NCI-H2081 (cell line): ENCODE measurements around the gene ABLIM3.
"Not testable (repeated sequence)": the region's sequence is repeated elsewhere in the genome, so short reads cannot be mapped to it uniquely, and the experiment has no call there.

Experiments used
- DNase-seq, 2 experiments: peaks; one replicate each; lab custom pipeline; 2025; lab: John Stamatoyannopoulos, UW

The ABLIM3 gene

DNA sequence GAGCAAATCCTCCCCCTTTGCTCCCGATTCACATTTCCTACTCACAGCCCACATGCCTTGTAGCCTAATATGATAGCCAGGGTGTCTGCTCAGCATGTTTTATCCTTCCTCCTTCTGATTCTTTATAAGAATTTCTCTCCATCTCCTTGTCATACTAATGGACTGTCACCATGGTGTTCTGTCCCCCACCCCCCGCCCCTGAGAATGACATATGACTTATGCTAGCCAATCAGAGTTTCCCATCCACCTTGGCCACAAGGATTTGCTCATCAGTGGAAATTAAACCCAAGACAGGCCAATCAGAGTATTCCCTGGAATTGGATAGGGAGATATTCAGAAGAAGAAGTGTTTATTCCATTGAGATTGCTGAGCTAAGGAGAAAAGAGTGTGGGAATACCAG lies 16.0 kb downstream of the ABLIM3 start:
- DNase-seq = no peak

DNA sequence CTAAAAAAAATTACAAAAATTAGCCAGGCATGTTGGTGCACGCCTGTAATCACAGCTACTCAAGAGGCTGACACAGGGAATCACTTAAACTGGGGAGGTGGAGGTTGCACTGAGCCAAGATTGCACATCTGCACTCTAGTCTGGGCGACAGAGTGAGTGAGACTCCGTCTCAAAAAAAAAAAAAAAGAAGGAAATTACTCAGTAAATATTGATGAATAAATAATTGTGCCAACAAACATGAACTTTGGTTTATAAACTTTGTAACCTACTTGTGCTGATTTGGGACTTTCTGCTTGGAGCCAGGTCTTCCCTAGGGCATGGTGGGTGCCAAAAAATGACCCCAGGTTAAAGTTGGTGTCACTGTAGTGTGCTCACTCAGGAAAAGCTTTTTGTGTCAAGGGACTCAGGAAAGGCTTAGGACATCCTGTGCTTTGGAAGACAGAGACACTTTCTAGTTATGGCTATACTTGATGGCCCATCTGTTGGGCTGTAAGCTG lies 19.0 kb downstream of the ABLIM3 start:
- DNase-seq = no peak

DNA sequence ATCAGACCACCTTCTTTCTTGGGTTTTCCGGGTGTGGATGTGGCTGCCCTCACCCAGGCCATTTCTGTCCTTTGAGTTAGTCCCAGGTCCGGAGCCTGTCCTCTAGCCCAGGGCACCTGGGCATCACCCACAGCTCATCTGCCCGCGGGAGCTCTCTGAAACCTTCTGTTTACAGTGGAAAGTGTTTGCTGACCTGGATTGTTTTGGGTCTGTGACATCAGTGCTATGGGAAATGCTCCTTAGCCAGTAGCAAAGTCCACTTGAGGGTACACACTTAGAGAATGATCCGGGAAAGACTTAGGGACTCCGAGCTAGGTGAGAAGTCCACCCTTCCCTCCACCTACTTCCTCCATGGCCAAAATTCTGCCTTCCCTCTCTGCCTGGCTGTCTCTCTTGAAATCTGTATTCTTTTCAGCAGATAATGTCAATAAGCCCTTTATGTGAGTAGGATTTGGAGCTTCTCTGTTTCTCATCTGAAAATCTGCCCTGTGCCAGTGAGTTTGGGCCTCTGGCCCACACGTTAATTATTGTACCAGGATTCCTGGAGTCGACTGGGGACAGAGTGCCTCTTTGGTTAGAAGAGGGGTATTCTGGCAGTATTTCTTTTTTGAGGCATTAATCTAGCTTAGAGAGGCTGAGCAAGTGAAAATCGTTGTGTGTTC lies 19.9 kb downstream of the ABLIM3 start:
- no peak for DNase-seq

DNA sequence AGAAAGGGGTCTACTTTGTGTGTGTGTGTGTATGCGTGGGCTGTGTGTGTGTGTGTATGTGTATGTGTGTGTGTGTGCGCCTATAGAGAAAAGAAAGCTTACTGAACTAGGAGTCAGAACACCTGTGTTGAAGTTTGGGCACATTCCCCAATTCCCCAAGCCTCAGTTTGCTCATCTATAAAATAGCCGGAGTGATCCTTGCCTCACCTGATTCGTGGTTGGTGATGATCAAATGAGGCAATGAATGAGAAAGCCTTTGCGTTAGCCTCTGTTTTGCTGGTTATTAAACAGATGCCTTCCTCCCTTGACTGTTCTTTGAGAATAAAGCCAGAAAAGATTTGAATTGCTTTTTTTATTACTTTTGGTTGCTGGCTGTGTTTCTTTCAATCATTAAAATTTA lies 20.6 kb downstream of the ABLIM3 start:
- DNase-seq = no peak

DNA sequence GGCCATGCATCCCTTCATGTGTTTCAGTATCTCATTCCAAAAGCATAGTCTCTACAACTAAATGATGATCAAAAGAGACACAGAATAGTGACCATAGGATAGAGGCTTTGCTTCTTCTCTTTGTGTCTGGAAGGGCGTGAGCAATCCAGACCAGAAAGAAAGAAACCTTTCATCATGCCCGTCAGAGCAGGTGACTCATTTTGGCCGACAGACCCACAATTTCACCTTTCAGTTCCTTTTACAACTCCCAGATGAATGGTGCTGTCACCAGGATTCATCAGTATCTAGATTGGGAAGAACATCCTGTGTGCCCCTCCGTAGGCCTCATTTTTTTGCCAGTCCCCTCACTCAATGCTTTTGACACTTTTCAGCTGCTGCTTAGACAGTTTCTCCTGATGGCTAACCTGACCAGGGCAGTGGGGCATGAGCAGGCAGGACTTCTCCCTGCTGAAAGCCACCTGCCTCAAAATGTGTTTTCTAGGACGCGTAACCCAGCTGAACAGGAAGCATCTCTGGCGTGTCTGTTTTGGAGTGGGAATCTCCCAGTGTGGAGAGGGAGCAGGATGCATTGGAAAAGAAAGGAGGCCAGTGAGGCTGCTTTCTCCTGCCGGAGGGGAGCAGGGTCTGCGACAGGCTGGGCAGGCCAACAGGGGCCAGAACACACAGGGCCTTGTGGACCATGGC lies 21.2 kb downstream of the ABLIM3 start:
- DNase-seq = no peak

DNA sequence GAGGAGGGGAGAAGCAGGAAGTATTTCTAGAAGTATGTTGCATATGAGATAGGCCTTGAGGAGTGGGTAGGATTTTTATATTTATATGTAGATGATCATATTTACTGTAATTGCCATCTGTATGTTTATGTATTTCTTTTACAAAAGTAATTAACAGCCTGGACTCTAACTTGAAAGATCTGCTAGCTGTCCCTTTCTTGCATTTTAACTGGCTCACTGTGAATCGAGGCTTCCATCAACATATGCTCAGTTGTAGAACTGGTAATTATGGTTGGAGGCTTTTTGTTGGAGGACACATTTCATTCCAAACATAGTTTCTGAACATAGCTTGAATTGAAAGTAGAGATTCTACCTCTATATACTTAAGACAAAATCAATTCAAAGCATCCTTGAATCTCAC lies 23.4 kb downstream of the ABLIM3 start:
- no peak for DNase-seq

DNA sequence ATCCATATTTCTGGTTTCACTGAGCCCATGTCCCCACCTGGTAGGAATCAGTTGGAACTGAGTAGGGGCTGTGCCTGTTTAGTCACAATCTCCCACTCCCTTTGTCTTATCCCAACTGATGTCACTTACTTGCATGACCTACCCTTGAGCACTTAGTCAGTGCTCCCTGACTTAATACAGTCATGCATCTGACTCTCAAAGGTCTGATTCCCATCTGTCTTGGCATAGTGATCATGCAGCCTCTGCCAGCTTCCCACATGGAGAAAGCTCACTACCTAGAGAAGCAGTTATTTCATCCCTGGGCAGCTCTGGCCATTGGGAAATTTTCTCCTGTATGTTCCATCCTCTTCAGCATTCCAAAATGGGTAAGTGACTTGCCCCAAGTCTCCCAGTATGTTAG lies 24.8 kb downstream of the ABLIM3 start:
- DNase-seq = no peak

DNA sequence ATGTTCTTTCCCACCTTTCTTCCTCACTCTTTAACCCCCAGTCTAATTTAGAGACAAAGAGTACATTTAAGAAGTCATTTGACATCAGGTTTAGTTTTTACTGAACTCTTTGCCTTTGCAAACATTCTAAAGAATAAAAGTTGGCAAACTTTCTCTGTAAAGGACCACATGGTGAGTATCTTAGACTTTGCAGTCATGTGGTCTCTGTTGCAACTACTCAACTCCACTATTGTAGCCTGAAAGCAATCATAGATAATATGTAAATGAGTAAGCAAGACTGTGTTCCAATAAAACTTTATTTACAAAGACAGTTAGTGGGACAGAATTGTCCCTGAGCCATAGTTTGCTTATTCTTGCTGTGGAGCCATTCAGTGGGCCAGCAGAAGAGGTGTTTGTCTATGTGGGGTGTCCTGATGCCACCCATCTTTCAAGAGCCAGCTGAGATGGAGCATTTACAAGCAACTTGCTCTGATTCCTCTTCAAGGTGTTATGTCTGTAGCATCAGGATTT lies 25.4 kb downstream of the ABLIM3 start:
- no peak for DNase-seq

DNA sequence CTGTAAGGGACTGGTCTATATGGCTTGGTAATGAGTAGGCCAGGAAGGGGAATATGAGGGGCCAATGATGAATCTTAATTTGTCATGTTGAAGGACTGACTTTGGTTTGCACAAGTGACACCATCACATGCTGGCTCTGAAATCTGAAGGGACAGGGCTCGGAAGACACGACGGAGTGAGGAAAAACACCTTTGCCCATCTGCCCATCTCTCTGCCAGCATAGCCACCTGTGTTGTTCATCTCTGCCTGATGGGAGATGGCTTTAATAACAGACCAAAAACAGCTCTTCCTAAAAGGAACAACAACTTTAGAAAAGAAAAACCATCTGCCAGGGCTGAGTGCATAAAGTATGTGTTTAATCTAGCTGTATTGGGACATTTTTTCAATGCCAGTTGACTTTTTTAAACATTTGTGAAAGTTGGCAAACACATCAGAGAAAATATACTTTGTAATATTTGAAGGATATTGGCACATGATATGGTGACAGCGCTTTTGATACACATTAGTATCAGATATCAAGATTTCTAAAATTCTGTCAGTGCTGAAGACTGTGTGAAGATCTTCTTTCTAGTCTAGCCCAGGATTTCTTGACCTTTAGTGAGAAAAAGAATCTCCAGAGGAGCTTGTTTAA lies 27.1 kb downstream of the ABLIM3 start:
- no peak for DNase-seq

DNA sequence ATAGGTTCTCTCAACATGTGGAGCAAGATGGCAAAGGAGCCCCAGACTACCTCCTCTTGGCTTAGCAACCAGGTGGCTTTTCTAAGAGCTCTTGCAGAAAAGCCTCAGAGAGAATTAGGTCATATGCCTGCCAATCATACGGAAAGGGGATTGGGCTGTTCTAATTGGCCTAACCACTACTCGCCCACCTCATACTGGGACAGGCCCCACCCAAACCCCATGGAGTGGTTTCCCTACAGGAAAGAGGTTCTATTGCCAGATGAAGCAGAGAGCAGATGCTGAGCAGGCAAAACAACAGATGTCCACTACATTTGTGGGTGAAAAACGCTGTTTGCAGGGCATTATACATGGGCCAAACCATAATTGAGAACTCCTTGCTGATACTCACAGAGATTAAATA lies 29.0 kb downstream of the ABLIM3 start:
- DNase-seq = no peak

DNA sequence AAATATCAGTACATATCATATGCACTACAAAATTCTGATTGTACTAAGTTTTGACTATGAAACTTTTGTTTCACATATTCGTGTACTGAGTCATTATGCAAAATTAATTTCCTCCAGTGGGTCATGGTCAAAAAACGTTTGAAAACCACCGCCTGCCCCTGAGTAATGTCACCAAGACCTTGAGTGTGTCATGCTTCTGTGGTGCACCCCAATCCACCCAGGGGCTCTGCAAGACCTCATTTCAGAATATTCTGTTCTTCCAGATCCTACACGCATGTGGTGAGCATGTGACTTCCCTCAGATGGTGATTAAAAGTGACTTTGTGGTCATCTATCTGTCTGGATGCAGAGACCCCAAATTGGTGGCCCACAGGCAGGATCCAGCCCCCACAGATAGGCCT lies 31.0 kb downstream of the ABLIM3 start:
- DNase-seq = no peak

DNA sequence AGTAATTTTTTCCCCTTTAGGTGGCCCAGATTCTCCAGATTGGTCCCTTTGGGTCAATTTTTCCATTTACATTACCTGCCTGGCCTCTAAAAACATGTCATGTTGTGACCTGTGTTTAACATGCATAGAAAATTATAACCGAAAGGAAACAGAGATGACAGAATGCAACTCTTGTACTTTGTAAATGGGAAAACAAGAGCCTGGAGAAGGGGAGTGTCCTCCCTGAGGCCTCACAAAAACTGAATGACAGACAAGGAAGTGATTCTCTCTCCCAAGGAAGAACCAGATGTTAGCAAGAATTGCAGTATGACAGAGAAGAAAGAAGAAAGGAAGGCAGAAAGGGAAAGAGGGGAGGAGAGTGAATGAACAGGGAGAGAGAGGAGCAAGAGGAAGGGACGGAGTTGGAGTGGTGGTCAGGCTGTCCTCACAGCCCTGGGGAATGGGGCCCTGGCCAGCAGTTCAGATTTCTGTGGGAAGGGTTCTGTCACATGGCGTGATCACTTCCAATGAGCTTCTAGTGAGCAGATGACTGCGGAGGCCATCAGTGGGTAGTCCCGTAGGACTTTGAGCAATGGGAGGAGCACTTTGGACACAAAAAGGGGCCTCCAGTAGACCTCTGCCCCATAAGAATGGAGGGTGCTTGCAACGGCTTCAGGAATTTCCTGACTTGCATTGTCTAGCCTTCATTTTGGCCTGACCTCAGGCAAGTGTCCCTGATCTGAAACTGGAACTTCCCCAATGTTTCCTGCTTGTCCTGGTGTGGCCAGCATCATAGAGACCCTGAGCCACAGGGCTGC lies 31.6 kb downstream of the ABLIM3 start:
- no peak for DNase-seq

DNA sequence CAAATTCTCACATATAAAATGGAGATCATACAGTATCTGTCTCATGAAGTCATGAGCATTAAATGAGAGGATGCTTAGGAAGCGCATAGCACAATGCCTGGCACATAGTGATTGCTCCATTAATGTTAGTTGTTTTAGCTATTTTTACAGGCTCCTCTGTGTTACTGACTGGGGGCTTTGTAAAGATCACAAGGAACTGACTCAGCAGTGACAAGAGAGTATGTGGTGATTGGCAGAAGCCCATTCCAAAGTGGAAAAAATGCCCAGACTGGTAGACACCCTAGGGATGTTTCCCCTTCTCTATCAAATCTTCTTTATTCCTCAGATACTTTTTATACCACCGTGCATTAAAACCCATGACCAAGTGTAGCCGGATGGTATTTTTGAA lies 33.5 kb downstream of the ABLIM3 start:
- DNase-seq = no peak

DNA sequence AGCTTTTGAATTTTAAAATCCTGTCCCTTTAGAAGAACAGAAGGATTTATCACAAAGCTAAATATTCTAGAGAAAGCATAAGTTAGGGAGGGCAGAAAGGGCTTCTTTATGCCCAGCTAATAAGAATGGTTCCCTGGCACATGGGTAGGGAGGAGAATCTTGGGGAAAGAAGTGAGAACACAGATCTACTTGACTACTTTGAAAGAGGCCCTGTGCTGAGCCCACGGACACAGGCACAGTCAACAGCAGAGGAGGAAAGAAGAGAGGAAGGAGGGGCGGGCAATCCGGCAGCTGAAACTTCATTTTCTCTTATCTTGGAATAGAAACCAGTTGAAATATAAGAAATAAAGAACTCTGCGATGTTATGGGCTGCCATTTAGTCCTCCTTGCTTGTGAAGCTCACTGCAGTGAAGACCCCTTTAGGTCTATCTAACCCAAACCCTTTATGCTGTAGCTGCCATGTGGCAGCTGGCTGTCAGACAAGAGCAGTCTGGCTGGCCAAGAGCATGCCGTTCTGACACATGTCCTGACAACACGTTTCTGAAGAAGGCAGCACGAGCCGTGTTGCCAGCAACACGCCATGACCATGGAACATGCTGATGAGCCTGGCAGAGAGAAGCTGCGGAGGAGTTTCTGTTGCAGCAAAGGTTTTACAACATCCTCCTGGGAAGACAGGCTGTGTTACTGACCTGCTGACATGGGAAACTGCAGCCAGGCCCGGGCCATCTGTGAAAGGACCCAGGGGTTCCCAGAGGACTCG lies 34.2 kb downstream of the ABLIM3 start:
- no peak for DNase-seq

DNA sequence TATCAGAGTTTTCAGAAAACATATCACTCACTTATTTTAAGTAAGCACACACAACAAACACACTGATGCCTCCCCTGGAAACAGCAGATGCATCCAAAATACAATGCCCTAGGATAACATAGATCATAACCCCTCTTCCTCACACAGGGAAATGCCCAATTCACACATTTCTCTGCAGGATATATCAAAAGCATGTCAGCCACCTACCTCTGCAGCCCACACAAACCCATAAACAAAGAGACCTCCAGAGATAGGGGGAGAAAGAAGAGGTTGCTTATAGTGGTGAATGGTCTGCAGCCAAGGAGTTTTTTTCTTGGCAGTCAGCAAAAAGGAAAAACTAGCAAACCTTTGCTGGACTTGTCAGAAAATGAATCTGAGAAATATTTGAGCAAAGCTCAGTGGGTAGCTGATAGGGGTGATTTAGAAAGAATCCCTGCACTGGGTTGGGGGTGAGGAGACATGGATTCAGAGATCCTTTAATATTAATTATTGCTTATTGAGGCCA lies 36.1 kb downstream of the ABLIM3 start:
- no peak for DNase-seq

DNA sequence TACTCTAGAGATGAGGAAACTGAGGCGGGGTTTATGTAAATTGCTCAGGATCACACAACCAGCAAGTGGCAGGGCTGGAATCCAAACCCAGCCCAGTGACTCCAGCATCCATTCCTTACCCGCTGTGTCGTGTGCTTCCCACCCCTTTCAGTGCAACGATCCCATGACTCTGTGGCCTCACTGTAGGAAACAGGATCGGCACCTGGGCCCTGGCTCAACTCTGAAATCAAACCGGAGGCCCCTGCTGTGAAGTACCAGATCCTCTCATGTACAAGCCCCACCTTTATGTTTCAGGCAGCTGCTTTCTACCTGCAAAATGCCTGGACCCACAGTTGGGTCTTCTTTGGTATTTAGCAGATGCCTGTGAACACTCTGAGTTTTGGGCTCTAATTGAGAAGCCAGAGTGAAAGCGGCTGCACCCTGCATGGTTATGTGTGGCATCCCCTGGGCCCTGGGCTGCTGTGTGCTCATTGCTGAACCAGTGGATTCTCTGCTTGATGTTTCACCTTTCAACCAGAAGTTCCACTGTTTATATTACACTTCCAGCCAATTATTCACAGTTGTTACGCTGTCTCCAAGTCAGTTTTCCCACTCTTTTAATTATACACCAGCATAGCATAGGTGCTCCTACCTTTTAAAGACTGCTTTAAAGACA lies 36.7 kb downstream of the ABLIM3 start:
- no peak for DNase-seq

DNA sequence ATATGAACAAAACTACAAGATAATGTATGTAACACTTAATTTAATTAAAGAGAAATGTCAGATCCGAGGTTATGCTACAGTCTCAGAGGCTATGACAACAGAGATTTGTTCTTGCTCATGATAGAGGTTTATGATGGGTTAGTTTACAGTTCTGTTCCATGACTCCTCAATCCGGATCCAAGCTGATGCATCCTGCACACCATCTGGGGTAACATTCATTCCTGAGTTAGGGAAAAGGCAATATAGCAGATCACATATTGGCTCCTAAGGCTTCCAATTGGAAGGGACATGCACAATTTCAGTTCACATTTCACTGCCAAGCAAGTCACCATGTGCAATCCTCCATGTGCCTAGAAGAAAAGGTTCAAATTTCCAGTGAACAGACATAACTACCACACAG lies 40.4 kb downstream of the ABLIM3 start:
- DNase-seq = no peak

DNA sequence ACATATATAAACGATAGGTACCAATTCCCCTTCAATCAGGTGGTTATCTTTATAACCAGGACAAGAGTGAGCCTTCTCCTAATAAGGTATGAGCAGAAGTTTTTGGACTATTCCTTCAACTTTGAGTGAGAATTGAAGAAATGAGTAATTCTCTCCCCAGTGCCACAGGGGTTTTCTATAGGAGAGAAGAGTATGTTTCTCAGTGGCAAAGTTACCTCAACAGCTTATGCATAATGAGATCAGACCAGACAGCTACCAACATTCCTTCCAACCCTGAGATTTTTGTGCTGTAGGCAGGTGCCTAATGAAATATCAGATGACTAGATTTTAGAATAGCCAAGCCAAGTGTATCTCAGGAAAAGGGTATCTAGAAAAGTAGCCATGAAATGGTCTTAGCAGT lies 40.9 kb downstream of the ABLIM3 start:
- no peak for DNase-seq

DNA sequence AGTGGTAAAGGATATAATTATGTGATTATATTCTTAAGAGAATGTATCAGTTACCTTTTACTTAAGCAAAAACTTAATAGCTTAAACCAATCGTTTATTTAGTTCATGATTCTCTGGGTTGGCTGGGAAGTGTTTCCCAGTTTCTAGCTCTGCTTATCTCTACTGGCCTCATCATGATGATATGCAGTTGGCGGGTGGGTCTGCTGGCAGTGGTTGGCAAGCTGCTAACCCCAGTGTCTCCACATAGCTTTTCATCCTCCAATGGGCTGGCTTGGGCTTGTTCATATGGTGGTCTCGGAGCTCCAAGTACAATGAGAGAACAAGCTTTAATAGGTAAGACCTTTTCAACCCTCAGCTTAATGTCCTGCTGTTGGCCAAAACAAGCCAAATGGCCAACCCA lies 43.8 kb downstream of the ABLIM3 start:
- no peak for DNase-seq

DNA sequence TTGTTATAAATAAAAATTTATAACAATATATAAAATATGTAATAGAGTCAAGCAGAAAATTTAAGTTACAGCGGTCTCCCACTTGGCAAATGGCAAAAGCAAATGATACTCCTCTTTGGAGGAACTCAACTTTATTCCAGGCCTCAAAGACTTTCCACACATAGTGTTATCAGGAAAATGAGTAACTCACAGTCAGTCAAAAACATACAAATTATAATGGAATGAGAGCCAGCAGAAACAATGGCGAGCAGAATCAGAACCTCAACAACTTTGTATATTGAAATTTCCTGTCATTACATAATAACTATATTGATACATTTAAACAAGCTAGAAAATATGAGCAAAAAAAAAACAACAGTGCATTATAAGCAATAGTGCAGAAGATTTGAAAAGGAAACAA lies 45.2 kb downstream of the ABLIM3 start:
- no peak for DNase-seq

DNA sequence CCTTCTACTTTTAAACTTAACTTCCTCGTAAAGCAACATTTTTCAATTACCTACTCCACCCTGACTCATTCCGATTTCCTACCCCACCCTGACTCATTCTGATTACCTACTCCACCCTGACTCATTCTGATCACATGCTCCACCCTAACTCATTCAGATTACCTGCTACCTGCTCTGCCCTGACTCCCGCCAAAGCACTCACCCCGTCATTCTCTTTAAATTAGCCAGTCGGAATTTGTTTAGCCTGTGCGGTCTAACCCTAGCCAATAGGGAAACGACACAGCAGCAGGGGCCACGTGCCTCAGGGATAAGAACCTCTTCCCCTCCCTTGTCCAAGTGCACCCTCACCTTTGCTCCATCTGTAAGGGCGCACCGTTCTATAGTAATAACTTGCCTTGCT lies 46.3 kb downstream of the ABLIM3 start:
- DNase-seq = not testable (repeated sequence)
